ENCODE measurements around the gene OFD1. TPM values are rescaled to one million over a fixed set of nuclear protein-coding genes. Genes with fewer than 3 reads are reported as not detected.

OFD1 gene
- total and polyA plus RNA-seq, 2 of the 8 experiments (the other 6 are each of a cell fraction or from before 2014, with no cell fraction given) = 8.0 to 23.4 TPM

DNA sequence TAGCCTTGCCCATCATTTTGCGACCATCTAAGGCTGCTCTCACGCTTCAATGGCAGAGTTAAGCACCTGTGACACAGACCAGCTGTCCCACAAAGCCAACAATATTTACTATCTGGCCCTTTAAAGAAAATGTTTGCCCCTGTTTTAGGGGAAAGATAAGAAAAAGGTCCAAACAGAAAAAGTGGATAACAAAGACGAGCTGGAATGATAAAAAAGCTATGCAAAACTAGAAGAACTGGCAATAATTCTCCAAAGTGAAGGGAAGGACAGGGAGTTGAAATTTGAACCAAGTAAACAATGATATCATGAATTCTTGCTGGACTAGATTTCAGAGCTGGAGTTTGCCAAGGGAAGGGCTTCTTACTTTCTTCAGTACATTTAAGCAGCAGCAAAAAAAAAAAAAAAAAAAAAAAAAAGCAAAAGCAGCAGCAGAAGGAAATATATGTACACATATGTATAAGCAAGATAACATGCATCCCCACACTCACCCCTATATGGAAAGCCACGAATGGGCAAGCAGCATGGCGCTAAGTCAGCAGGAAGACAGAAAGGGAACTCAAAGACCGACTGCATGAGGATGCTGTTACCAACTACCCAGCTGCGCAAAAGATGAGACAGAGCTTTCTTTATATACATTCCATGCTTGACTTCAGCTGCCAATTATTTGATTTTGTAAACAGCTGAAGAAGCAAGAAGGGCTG lies 12.6 kb upstream of the OFD1 start:
- Histone ChIP-seq H3K79me2 (ENCODE audit: control insufficient read depth in 1 of 2, insufficient read depth in 2 of 2, low read length in 2 of 2) (peaks cover 0 to 9% of the 10 kb centered on the region in 2 experiments; a peak in 1 of 4 replicates), H3K27ac (ENCODE audit: low read depth, low read length) (no peak overlapping the region), H3K18ac (ENCODE audit: extremely low read depth, low read length) (no peak overlapping the region), H3K79me1 (ENCODE audit: low read depth, low read length) (no peaks in the 10 kb centered on the region; the same call in 1 of the 2 replicates), H2BK20ac (ENCODE audit: low read length) (no peak overlapping the region), H4K5ac (ENCODE audit: insufficient read length, low read depth, low read length) (no peak overlapping the region), H2BK12ac (ENCODE audit: low read depth, low read length) (no peak overlapping the region), H3K56ac (replicated peaks; ENCODE audit: insufficient read length, low read depth, low read length) (no peak overlapping the region), H3K36me3 (ENCODE audit: control insufficient read depth in 2 of 4, insufficient read depth in 4 of 4, low read length in 3 of 4) (peaks cover 0 to 13% (median under 1%) of the 10 kb centered on the region in 4 experiments; a peak in 4 of 8 replicates), H4K8ac (ENCODE audit: extremely low read depth, insufficient read depth, low read length) (no peak overlapping the region), H3K27me3 (replicated peaks in 1 of 4; ENCODE audit: control insufficient read depth in 3 of 4, extremely low read depth in 1 of 4, insufficient read depth in 3 of 4, low read length in 3 of 4) (no peaks in the 10 kb centered on the region), H3K9me3 (ENCODE audit: insufficient read depth in 2 of 2, low read depth in 1 of 2, low read length in 1 of 2) (no peaks in the 10 kb centered on the region; a peak in 1 of 4 replicates), H3K14ac (ENCODE audit: insufficient read length) (no peak overlapping the region), H3K4me1 (replicated peaks in 1 of 4; ENCODE audit: control insufficient read depth in 3 of 4, insufficient read depth in 4 of 4, low read length in 3 of 4) (no peaks in the 10 kb centered on the region), H4K20me1 (replicated peaks in 1 of 2; ENCODE audit: control insufficient read depth in 1 of 2, insufficient read depth in 2 of 2, low read length in 2 of 2) (peaks cover 0 to 2% of the 10 kb centered on the region in 2 experiments), H3K23ac (ENCODE audit: insufficient read length) (no peak overlapping the region), H2BK5ac (ENCODE audit: low read depth, low read length) (no peak overlapping the region), H2BK15ac (ENCODE audit: low read length) (no peak overlapping the region), H3K4ac (replicated peaks; ENCODE audit: insufficient read length, low read depth, low read length) (no peak overlapping the region), H3K9ac (replicated peaks in 1 of 4; ENCODE audit: extremely low read depth in 1 of 4, low read depth in 3 of 4, low read length in 3 of 4) (no peak overlapping the region), H3K4me3 (ENCODE audit: extremely low read depth in 1 of 4, insufficient read depth in 2 of 4, low read depth in 3 of 4, low read length in 4 of 4) (no peak overlapping the region), H3K4me2 (ENCODE audit: insufficient read depth in 1 of 2, low read depth in 2 of 2, low read length in 2 of 2) (no peak overlapping the region), H2AFZ (ENCODE audit: low read length) (no peak overlapping the region), H2BK120ac (replicated peaks; ENCODE audit: low read depth, low read length) (no peak overlapping the region), H2AK5ac (ENCODE audit: low read depth, low read length) (no peak overlapping the region), H3K23me2 (ENCODE audit: low read depth, low read length) (no peaks in the 10 kb centered on the region), H4K91ac (replicated peaks; ENCODE audit: insufficient read length, low read length) (no peak overlapping the region)
- FAIRE-seq = no peak
- no peak for DNase-seq (ENCODE audit: low read depth in 1 of 2, low spot score in 2 of 2)
- 86% methylated on average over 6 of the region's 7 CpGs; no CpG with 5 or more reads in 1 of the 2 experiments for WGBS, 2 experiments (ENCODE audit: extremely low coverage in 1 of 2, insufficient coverage in 1 of 2, insufficient read length in 1 of 2, insufficient replicate concordance in 2 of 2, low coverage in 1 of 2, low lambda C conversion rate in 2 of 2, missing lambda C conversion rate in 1 of 2)
- ChIA-PET CTCF (ENCODE audit: partially characterized antibody) (interaction anchor here (0.9 to 1.2 kb wide), 3 partner anchors 23 to 28 kb away, joined by 3 read pairs; no protein-coding TSS in a partner anchor), POLR2A (ENCODE audit: partially characterized antibody) (interaction anchor here (1.1 to 2.5 kb wide), 2 partner anchors 9 to 12 kb away, joined by 4 to 15 read pairs; partner anchors contain the start of genes OFD1 and TRAPPC2)
- TF ChIP-seq NANOG (IDR thresholded peaks at IDR 0.05; ENCODE audit: insufficient read depth, low read depth, low read length, poor library complexity, severe bottlenecking) (no peak), CHD1 (IDR thresholded peaks at IDR 0.05; ENCODE audit: low read depth, low read length) (no peak), CBX8 (IDR thresholded peaks at IDR 0.05; ENCODE audit: borderline replicate concordance, low read depth, low read length) (no peak), BACH1 (IDR thresholded peaks at IDR 0.05; ENCODE audit: low read length) (no peak)
- TF ChIP-seq, protein P1, sequence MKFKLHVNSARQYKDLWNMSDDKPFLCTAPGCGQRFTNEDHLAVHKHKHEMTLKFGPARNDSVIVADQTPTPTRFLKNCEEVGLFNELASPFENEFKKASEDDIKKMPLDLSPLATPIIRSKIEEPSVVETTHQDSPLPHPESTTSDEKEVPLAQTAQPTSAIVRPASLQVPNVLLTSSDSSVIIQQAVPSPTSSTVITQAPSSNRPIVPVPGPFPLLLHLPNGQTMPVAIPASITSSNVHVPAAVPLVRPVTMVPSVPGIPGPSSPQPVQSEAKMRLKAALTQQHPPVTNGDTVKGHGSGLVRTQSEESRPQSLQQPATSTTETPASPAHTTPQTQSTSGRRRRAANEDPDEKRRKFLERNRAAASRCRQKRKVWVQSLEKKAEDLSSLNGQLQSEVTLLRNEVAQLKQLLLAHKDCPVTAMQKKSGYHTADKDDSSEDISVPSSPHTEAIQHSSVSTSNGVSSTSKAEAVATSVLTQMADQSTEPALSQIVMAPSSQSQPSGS (IDR thresholded peaks at IDR 0.05; ENCODE audit: low read length) = no peak

All from H1 (cell line).